HG03520 (cell line): ENCODE results near the gene METTL24.

Experiments
- ATAC-seq: cut with Tn5 transposase; IDR thresholded peaks from one replicate; pipeline ENCODE4 v1.9.1; 2021; ENCODE audit warnings: mild to moderate bottlenecking, moderate library complexity; ENCODE audit not compliant: unreplicated experiment

Gene METTL24, protein sequence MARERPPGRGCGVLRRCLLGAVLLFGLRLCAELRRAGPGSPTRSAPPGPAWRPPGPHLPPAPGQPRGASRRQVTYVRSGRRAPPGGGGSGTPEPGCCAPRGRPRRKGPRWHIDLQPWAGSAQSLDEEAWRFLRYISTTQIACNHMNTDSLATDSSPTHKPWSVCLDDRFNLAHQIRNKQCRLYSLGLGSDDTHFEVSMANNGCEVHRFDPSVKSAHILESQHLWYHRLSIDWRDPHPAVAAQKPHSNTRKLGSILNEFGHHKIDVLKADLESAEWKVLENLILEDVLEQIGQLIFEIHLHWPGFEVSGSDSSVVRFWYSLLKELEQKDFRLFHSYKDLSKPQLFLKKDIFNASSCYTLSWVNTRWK

DNA sequence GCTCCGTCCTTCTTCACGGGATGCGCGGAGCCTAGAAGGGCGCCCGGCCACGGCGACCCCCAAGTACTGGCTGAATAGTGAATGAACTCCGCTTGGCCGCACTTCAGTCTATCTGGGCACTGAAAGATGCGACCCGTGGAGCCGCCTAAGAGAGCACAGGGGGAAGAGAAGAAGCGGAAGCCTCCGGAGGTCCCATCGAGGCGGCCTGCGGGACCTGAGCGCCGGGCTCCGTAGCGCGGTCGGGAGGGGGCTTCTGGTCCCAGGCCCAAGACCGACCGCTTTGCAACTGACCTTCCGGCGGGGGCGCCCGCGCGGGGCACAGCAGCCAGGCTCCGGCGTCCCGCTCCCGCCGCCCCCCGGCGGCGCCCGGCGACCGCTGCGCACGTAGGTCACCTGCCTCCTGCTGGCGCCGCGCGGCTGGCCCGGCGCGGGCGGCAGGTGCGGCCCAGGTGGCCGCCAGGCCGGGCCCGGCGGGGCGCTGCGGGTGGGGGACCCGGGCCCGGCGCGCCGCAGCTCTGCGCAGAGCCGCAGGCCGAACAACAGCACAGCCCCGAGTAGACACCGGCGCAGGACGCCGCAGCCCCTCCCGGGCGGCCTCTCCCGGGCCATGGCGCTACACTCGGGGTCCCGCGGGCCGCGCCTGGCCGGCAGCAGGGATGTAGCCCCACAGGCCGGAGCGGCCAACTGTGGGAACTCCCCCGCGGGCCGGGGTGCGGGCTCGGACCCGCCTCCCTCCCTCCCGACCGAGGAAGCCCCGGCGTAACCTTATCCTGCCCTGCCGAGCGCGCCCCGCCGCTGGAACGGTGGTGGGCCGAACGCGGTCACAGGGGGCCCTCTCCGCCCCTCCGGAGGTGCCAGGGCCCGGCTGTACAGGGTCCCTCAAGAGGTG, at the start of gene METTL24:
METTL24 (minus strand) TSS at position 686 of the 889 bp plus-strand sequence; CDS start at position 609, 77 bp downstream.
- no peak for ATAC-seq

DNA sequence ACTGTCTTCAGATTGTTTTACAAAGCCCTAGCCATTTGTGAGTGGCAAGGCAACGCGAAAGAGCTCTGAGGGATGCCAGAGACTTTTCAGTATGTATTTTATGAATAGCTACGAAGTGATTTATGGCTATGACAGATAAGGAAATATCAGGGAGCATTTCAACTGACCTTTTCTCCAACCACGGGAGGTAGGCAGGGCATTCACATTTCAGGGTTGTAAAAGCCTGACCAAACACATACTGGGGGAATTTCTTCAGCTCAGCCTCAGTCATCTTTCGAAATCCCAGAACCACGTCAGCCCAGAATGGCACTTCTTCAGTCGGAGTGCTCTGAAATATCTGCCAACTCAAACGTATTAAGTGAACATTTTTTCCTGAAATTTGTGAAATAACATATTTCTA, 46.5 kb upstream of the METTL24 start:
- no peak for ATAC-seq

DNA sequence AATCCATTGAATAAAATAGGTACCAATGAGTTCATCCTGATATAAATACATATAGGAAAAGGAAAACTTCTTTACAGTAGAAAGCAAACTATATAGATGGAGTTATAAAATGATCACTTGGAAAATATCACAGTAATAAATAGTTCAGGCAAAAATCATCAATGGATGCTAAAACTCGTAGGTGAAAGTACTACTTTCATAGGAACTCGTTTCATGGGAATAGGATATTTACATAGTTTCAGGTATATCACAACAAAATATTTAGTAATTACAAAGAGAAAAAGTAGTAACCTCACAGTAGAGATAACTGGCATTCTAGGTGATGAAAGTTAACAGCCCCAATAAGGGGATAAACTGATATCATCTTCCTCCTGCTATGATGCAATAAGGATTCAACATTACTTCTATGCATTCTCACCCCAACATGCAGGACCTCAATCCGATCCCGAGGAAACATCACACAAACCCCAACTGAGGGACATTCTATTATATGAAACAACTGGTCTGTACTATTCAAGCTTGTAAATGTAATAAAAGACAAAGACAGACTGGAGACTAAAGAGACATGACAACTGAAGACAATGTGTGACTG, 43.5 kb upstream of the METTL24 start:
- no peak for ATAC-seq

DNA sequence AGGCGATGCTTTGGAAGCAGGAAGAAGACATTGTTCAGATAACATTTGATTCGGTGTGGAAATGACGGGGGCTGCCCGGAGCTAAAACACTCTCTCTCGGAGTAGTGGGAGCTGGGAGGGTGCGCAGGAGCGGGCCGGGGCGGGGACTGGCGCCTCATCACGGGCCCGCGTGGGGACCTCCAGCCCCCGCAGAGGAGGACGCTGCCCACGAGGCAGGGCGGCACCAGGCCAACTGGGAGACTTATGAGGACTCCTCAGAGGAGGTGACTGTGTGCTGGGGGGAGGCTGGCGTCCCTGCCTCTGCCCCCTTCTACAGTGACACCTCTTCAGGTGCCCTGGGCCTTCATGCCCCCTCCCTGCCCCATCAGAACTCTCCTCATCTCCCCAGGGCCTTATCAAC, 42.1 kb upstream of the METTL24 start:
- ATAC-seq, result no peak

DNA sequence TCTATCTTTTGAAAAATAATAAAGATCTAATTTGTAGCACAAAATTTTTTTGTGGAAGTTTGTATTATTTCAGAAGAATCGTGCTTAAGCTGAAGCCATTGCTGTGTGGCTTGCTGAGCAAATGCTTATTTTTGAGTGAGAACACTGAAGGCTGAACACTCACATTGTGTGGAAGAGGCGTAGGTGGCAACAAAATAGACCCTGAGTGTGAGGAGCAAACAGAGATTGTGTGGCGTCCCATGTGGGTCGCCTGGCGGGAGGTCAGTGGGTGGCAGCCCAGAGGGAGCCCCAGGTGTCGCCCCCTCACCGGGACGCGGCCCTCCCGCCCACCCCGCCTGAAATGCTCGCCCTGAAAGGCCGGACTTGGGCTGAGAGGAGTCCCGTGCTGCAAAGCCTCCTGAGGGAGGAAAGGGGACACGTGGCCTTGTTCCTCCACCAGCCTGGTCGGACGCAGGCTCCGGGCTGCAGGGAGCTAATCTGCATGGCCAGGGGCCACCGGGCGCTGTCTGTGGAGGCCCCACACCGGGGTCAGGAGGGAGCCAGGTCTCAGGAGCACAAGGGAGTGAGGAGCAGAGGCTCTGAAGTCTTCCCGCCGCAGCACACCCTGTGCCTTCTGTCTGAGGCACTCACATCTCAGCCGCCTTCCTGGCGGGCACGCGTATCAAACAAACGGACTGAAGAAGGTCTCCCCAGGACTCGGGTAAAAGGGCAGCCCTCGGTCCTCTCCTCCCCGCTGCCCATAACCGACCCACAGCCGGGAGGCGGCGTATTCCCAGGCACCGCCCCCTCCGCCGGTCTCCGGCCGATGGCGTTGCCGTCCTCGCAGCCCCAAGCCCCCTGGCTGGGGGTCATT, 41.3 kb upstream of the METTL24 start:
- ATAC-seq, result no peak

DNA sequence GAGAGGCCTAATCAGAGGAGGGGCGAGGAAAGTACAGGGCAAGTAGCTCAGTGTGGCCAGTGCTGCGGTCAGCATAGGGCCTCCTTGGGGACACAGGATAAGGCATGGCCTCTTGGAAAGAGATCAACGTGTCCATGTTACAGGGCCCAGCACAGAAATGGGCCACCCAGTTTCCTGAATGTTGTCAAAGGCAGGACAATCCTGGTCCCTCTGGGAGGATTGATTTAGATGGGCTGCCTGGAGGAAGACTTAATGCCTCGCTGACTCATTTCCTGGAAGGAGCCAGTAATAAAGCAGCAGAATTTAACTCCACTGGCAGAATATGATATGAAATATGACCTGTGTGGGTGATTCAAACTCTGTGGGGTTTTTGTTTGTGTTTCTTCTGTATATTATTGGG, 40.6 kb upstream of the METTL24 start:
- ATAC-seq, result no peak

DNA sequence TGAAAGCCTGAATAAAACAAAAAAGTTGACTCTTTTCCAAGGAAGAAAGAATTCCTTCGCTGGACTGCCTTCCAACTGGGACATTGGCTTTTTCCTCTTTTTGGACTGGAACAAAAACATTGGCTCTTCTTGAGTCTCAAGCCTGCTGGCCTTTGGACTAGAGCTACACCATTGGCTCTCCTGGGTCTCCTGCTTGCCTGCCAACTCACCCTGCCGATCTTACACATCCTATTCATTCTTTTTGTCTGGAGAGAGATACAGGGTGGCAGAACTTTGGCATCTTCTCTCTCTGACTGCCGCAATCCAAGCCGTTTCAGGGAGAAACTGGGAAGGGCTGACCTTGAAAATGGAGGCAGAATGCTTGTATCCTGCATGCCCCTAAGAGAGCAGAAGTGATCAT, 37.1 kb upstream of the METTL24 start:
- no peak for ATAC-seq

DNA sequence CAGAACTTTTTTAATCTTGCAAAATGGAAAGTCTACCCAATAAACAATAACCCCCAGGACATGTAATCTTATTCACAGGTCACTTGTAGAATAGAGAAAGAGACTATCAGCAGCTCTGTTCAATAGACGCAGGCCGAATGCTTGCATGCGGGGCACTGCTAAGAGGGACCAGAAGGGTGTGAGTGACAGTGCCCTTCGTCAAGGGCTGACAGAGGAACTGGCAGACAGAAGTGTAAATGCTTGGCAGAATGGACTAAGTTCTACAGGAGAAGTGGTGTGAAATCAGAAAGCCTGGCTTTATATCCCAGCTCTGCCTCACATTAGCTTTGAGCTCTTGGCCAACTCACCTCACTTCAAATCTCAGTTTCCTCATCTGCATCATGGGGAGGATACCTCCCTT, 36.3 kb upstream of the METTL24 start:
- no peak for ATAC-seq

DNA sequence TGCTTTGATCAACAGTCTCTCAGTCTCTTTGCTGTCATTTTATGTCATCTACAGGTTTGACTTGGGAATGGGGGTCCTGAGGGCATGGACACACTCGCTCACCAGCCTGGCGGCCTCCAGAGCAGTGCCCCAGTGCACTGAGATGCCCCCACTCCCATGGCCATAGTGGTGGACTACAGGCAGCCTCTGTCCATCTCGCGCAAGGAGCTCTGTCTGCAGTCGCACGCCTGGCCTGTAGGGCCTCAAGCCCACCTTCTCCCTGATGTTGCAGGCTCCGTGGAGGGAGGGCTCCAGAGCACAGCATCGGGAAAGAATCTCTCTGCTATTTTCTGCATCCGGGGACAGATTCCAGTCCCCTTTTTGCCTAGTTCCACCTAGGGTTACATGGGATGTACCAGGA, 34.6 kb upstream of the METTL24 start:
- ATAC-seq, result no peak

DNA sequence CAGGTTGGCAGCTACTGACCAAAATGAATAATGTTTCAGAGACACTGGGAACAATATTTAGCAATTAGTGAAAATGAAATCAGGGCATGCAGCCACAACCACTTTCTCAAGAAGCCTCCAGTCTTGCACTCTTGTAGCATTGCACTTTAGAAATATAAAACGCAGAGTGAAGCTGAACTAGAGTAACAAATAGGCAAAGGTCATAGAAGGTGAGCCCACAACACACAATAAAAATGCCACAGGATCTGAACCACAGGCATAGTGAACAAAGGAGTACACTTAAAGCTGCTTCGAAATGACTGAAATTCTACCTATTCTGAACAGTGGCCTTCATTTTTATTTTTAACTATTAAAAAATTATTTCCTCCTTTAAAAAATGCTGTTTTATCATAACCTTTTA, 32.3 kb upstream of the METTL24 start:
- ATAC-seq, result no peak

DNA sequence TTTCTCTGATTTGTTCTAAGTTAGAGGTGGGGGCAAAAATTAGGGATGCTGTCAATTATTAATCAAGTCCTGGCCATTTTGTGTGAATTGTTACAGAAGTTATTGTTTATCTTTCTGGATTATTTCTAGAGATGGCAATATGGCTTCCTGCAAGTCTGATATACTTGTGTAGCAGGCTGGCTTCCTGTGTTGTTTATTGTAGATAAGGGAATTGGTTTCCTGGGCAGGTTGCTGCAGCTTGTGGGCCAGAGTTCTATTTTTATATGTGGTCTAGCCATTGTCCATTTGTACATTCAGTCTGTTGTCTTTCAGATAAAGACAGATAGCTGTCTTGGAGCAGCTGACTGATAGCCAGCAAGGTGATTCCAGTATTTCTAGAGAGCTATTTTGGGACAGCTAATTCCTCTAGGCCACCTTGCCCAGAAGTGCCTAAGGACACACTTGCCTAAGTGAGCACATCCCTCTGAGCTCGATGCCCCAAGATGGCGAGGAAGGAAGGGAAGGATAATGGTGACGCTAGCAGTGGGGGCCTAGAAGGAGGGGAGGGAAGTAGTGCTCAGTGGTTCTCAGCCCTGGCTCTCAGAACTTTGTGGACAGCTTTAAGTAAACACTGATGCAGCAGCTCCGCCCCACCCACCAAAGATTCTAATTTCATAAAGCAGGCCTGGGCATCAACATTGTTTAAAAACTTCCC, 31.7 kb upstream of the METTL24 start:
- ATAC-seq, result no peak

DNA sequence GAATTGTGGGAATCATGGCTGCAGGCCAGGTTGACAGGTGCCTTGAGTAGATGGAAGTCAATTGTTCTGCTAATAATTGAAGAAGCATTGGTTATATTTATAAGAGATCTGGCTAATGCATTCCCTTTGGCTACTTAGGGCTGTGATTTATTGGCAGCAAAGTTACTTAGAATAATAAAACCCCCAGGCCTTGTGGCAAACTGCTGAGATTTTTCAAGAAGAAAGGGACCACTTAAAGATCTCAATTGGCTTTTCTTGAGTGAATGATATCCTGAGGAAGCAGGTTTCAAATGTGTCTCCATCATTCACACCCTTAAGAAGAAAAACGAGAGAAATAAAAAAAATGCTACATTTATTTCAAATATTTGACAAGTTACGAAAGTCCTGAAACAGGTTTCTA, 29.8 kb upstream of the METTL24 start:
- no peak for ATAC-seq

DNA sequence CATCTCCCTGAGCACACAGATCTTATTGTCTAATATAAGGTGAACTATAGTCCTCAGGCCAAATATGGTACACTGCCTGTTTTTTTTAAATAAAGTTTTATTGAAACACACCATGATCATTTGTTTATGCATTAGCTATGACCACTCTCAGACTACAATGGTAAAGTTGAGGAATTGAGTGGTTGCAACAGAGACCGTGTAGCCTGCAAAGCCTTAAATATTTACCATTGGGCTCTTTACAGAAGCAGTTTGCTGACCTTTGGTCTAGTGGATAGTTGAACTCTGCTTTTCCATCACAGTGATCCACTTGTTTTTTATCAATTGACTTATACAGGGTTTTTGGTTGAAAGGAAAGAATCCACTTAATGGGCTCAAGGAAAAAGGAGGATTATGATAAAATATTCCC, 27.3 kb upstream of the METTL24 start:
- no peak for ATAC-seq

DNA sequence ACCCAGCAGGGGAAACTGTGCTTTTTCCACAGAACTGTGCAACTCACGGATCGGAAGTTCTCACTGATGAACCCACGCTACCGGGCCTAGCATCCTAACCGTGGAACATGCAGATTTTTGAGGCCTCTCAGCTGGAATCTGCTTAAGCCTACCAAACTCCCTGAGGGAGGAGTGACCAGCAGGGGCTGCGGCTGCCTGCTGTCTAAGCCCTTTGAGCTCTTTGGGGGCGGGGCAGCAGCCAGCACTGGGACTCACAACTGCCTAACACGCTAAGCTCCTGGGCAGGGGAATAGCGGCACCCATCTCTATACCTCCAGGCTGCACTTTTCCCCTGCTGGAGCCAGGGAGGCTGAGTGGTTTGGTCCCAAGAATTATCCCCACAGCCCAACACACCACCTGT, 20.4 kb upstream of the METTL24 start:
- ATAC-seq, result no peak

DNA sequence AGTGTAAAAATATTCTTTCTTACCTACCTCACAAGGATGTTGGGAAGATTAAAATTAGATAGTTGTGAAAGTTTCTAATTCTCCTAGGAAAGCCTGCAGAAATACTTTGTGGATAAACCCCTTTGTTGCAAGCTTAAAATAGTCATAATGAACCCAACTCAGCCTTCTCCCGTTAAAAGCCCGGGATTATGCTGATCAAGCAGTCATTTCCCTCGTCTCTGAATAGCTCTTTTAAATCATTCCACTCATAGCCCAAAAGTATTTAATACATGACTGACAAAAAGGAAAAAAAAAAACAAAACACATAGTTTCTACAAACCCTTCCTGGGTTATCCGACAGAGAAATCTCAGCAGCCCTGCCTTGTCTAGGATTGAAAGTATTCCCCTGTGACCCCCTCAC, 10.9 kb upstream of the METTL24 start:
- ATAC-seq, result no peak

DNA sequence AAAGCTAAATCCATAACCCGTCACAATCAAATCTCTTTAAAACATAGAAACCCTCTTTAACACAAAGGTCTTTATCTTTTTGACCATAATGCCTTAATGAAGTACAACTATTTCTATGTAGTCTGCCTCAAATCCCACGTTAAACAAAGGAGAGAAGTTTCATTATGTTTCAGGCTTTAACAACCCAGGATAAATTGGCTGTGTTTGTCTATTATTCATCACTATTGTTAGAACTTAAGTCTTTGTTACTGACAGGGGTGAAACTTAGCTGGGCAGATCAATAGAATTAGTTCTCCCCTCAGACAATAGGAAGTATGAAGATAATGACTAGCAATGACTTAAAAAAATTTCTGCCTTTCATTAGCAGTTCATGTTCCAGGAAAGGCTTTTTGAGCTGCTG, 10.1 kb upstream of the METTL24 start:
- ATAC-seq, result no peak

DNA sequence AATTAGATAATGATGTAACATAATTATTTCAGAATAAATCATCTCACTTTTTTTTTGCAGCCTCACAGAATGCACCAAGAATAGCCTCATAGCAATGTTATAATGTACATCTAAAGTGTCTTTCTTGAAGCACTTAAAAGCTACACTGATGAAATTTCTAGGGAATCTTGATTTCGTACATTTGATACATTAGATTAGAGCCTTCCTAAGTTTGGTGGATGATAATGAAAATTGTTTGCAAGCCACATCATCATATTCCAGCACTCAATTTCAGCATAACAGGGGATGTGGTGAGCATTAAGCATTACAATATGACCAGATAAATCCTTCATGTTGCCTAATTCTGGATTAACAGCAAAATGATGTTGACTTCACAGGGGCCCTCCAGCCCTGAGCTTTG, 9.7 kb upstream of the METTL24 start:
- no peak for ATAC-seq

DNA sequence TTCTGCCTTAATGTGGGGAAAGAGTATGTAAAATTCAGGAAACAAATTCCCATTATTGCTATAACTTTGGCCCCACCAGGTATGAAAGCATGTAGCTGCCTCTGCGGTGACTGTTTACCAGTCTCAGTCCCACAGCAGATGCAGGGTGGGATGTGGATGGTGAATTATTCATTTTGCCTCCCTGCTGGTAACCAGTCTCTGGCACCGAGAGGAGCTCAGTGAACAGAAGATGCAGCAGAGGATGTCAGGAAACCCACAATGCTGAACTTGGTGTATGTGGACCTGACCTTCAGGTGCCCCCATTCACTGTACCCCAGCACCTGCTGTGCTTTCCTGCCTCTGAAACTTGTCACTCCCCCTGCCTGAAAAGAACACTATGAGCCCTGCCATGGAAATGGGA, 8.8 kb upstream of the METTL24 start:
- no peak for ATAC-seq

DNA sequence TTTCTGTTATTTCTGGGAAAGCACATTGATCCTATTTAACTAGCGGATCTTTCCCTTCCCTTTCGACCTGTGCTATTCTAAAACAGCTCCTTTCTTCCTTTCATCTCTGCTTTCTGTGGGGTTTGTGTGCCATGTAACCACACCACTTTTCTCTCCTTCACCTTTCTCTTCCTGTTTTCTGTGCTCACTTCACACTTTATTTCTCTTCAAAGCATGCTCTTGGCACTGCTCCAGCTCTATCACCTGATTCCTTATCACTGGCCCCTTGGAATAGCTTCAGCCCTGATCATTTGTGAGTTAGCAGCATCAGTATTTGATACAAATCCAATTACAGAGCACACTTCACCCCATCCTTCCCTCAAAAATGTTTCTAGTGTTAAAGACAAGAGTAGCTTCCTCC, 8.1 kb upstream of the METTL24 start:
- no peak for ATAC-seq

DNA sequence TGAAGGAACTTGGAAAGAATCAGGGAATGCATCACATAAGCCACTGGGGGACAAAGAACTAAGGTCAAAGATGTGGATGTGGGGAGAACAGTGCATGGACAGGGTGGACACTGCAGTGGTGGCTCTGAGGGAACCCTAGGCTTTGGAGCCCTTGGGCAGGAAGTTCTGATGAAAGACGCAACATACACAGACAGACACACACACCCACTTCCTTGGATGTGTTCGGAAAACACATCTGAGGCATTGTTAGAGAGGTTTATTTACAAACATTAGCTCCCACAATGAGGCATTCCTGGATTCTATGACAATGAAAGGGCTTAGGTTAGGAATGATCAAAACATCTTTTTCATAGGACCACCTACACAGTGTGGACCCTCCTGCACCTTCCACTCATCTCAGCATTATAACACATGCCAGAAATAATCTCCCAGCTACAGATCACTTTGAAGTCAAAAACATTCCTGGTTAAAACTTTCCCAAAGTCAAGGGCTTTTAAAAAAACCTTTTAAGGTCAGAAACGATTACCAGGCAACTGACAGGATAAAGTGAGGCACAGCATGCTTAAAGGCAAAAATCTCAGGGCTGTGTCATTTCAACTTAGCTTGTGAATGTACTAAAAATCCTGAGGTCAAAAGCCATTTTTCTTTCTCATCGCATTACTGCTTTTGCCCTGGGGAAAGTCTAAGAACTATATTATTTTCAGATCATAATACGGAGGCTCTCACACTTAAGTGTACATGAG, 6.4 kb upstream of the METTL24 start:
- no peak for ATAC-seq
